ENCODE results near the gene WT1. TPM values are rescaled to one million over a fixed set of nuclear protein-coding genes. Genes with fewer than 3 reads are reported as not detected.

WT1 gene
- total RNA-seq = under 0.01 TPM in 1 of 2 replicates, not detected in the other

DNA sequence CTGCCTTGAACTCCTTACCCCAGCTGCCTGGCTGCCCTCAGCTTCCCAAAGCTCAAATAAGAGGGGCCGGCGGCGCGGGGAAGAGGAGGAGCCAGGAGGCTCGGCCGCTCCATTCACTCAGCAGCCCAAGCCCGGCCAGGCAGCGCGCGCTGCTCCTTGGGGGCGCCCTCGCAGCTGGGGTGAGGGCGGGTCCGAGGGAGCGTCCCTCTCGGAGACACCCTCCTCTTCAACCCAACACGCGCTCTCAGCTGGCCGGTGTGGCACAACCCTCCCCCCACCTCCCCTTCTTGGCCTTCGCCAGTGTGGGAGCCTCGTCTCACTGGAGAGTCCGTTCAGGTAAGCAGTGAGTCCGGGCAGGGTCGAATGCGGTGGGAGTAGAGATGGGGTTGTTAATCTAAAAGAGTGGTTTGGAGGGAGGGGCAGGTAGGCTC lies at the start of gene WT1:
Gene WT1 (minus strand): TSS at position 29 of the 431 bp plus-strand sequence.
- H2AFZ ChIP-seq (ENCODE audit: low read length) = no peak within 1 kb of the TSS

DNA sequence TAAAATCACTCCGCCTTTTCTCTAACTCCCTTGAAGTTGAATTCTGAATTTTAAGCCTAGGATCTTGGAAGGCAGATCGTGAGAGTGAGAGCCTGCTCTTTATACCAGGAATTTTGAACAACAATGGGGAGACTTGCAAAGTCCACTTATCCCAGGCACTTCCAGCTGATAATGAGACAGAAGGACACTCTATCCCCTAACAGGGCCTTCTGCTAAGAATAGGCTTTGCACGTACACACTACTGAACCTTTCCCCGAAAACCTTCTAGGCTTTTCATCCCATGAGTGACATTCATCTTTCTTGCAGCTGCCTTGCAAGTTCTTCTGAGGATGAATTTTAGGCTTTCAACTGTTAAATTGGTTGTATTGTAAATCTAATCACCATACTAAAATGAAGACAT lies 44.0 kb upstream of the WT1 start:
- Histone ChIP-seq H3K4me1 (ENCODE audit: insufficient read depth, low read length) (no peaks in the 10 kb centered on the region), H4K20me1 (ENCODE audit: insufficient read depth, low read length) (no peaks in the 10 kb centered on the region), H3K9me3 (ENCODE audit: low read depth, low read length) (no peaks in the 10 kb centered on the region), H3K27ac (ENCODE audit: low read depth, low read length) (no peak overlapping the region), H2AFZ (ENCODE audit: low read length) (no peak overlapping the region), H3K79me2 (ENCODE audit: insufficient read depth, low read length) (no peaks in the 10 kb centered on the region), H3K36me3 (ENCODE audit: insufficient read depth, low read length) (no peaks in the 10 kb centered on the region), H3K4me2 (ENCODE audit: insufficient read depth, low read length) (no peak overlapping the region), H3K4me3 (ENCODE audit: insufficient read depth, low read length) (no peak overlapping the region), H3K27me3 (ENCODE audit: insufficient read depth, low read length) (no peaks in the 10 kb centered on the region)
- TF ChIP-seq, protein P1, sequence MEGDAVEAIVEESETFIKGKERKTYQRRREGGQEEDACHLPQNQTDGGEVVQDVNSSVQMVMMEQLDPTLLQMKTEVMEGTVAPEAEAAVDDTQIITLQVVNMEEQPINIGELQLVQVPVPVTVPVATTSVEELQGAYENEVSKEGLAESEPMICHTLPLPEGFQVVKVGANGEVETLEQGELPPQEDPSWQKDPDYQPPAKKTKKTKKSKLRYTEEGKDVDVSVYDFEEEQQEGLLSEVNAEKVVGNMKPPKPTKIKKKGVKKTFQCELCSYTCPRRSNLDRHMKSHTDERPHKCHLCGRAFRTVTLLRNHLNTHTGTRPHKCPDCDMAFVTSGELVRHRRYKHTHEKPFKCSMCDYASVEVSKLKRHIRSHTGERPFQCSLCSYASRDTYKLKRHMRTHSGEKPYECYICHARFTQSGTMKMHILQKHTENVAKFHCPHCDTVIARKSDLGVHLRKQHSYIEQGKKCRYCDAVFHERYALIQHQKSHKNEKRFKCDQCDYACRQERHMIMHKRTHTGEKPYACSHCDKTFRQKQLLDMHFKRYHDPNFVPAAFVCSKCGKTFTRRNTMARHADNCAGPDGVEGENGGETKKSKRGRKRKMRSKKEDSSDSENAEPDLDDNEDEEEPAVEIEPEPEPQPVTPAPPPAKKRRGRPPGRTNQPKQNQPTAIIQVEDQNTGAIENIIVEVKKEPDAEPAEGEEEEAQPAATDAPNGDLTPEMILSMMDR (IDR thresholded peaks at IDR 0.05; ENCODE audit: extremely low read depth, low read depth, low read length) = no peak
- no peak for DNase-seq (ENCODE audit: insufficient read length, low spot score, missing footprints)

More for the DNA sequence above, at the start of gene WT1:
- no peaks in the 10 kb centered on the region for H3K4me1 ChIP-seq (ENCODE audit: insufficient read depth, low read length)
- no peaks in the 10 kb centered on the region for H3K36me3 ChIP-seq (ENCODE audit: insufficient read depth, low read length)
- H3K4me2 ChIP-seq (ENCODE audit: insufficient read depth, low read length) = no peak within 1 kb of the TSS
- no peaks in the 10 kb centered on the region for H3K9me3 ChIP-seq (ENCODE audit: low read depth, low read length)
- no peaks in the 10 kb centered on the region for H3K79me2 ChIP-seq (ENCODE audit: insufficient read depth, low read length)
- no peak for DNase-seq (ENCODE audit: insufficient read length, low spot score, missing footprints)
- TF ChIP-seq, protein P1 (IDR thresholded peaks at IDR 0.05; ENCODE audit: extremely low read depth, low read depth, low read length) = no peak
- no peak within 1 kb of the TSS for H3K27ac ChIP-seq (ENCODE audit: low read depth, low read length)
- no peak within 1 kb of the TSS for H3K4me3 ChIP-seq (ENCODE audit: insufficient read depth, low read length)
- peaks cover 97% of the 10 kb centered on the region for H3K27me3 ChIP-seq (ENCODE audit: insufficient read depth, low read length)
- H4K20me1 ChIP-seq (ENCODE audit: insufficient read depth, low read length) = no peaks in the 10 kb centered on the region

DNA sequence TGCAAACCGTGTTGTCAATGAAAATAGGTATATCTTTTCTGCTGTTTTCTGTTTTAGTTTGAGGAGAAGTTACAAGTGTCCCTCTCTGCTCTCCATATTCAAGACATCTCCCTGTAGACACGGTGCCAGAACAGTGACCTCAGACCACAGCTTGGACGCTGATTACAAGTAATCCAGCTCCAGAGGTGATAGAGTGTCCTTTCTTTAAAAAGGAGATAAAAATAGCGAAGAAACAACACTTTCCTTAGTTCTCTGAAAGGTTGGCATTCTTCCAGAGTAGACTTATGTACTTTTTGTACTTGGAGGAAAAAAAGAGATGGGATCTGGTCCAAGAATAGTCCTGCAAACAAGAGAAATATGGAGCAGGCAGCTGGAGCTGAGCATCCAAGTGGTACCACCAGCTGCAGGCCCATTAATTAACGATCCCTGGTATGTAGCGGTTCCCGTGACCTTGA lies 43.0 kb upstream of the WT1 start:
- no peak overlapping the region for H2AFZ ChIP-seq (ENCODE audit: low read length)
- no peak overlapping the region for H3K4me3 ChIP-seq (ENCODE audit: insufficient read depth, low read length)
- TF ChIP-seq, protein P1 (IDR thresholded peaks at IDR 0.05; ENCODE audit: extremely low read depth, low read depth, low read length) = no peak
- H3K79me2 ChIP-seq (ENCODE audit: insufficient read depth, low read length) = no peaks in the 10 kb centered on the region
- H3K27me3 ChIP-seq (ENCODE audit: insufficient read depth, low read length) = no peaks in the 10 kb centered on the region
- no peaks in the 10 kb centered on the region for H3K4me1 ChIP-seq (ENCODE audit: insufficient read depth, low read length)
- no peak for DNase-seq (ENCODE audit: insufficient read length, low spot score, missing footprints)
- no peak overlapping the region for H3K4me2 ChIP-seq (ENCODE audit: insufficient read depth, low read length)
- no peaks in the 10 kb centered on the region for H3K36me3 ChIP-seq (ENCODE audit: insufficient read depth, low read length)
- no peak overlapping the region for H3K27ac ChIP-seq (ENCODE audit: low read depth, low read length)
- H4K20me1 ChIP-seq (ENCODE audit: insufficient read depth, low read length) = no peaks in the 10 kb centered on the region
- no peaks in the 10 kb centered on the region for H3K9me3 ChIP-seq (ENCODE audit: low read depth, low read length)

DNA sequence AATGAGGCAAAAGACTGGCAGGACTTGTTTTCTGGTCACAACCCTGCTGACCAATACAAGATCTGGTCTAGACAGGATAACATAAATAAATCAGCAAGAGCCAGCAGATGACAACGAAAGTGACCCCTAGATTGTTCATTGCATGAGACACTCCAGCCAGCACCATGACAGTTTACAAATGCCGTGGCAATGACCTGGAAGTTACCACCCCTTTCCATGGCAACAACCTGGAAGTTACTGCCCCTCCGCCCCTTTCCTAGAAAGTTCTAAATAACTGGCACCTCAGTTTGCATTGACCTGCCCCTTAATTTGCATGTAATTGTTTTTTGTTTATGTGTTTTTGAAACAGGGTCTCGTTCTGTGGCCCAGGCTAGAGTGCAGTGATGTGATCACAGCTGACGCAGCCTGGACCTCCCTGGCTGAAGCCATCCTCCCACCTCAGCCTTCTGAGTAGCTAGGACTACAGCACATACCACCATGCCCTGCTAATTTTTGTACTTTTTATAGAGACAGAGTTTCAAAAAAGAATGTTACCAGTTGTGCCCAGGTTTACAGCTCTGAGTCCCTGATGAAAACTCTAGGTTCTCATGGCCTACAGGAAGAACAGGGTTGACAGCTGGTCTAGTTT lies 38.1 kb upstream of the WT1 start:
- Histone ChIP-seq H4K20me1 (ENCODE audit: insufficient read depth, low read length) (no peaks in the 10 kb centered on the region), H2AFZ (ENCODE audit: low read length) (no peak overlapping the region), H3K27ac (ENCODE audit: low read depth, low read length) (no peak overlapping the region), H3K36me3 (ENCODE audit: insufficient read depth, low read length) (no peaks in the 10 kb centered on the region), H3K4me2 (ENCODE audit: insufficient read depth, low read length) (no peak overlapping the region), H3K4me1 (ENCODE audit: insufficient read depth, low read length) (no peaks in the 10 kb centered on the region), H3K4me3 (ENCODE audit: insufficient read depth, low read length) (no peak overlapping the region), H3K9me3 (ENCODE audit: low read depth, low read length) (no peaks in the 10 kb centered on the region), H3K27me3 (ENCODE audit: insufficient read depth, low read length) (no peaks in the 10 kb centered on the region), H3K79me2 (ENCODE audit: insufficient read depth, low read length) (no peaks in the 10 kb centered on the region)
- TF ChIP-seq, protein P1 (IDR thresholded peaks at IDR 0.05; ENCODE audit: extremely low read depth, low read depth, low read length) = no peak
- no peak for DNase-seq (ENCODE audit: insufficient read length, low spot score, missing footprints)

Data from osteoblast (primary cell).